Measurements from ENCODE around the gene DCLK1.
"Not testable (repeated sequence)": the region's sequence is repeated elsewhere in the genome, so short reads cannot be mapped to it uniquely, and the experiment has no call there.

DCLK1 gene

GRCh38 chr13:35987572-35988513 is 143.3 kb downstream of the DCLK1 start:
- TF ChIP-seq GATA1 (IDR thresholded peaks at IDR 0.05; ENCODE audit: low read depth, low read length) (no peak), POLR2A (IDR thresholded peaks at IDR 0.05; ENCODE audit: low read length) (no peak)
- DNase-seq, result no peak

- no peak for DNase-seq
- TF ChIP-seq POLR2A (IDR thresholded peaks at IDR 0.05; ENCODE audit: low read length) (no peak), GATA1 (IDR thresholded peaks at IDR 0.05; ENCODE audit: low read depth, low read length) (no peak)
Measured at GRCh38 chr13:35984776-35985453, 146.3 kb downstream of the DCLK1 start.

GRCh38 chr13:35984287-35984686 is 146.9 kb downstream of the DCLK1 start:
- TF ChIP-seq POLR2A (IDR thresholded peaks at IDR 0.05; ENCODE audit: low read length), result no peak
- TF ChIP-seq GATA1 (IDR thresholded peaks at IDR 0.05; ENCODE audit: low read depth, low read length), result no peak
- no peak for DNase-seq

- not testable (repeated sequence) for DNase-seq
Measured at GRCh38 chr13:35983703-35984102, 147.5 kb downstream of the DCLK1 start.

- TF ChIP-seq POLR2A (IDR thresholded peaks at IDR 0.05; ENCODE audit: low read length) (no peak), GATA1 (IDR thresholded peaks at IDR 0.05; ENCODE audit: low read depth, low read length) (no peak)
- DNase-seq, result no peak
Measured at GRCh38 chr13:35983206-35983605, 148.0 kb downstream of the DCLK1 start.

GRCh38 chr13:35979361-35979951 is 151.7 kb downstream of the DCLK1 start:
- no peak for TF ChIP-seq POLR2A (IDR thresholded peaks at IDR 0.05; ENCODE audit: low read length)
- no peak for DNase-seq

GRCh38 chr13:35978607-35979316 is 152.4 kb downstream of the DCLK1 start:
- no peak for TF ChIP-seq GATA1 (IDR thresholded peaks at IDR 0.05; ENCODE audit: low read depth, low read length)
- TF ChIP-seq POLR2A (IDR thresholded peaks at IDR 0.05; ENCODE audit: low read length), result no peak
- DNase-seq, result peak; percentile 47 to 72

- no peak for TF ChIP-seq POLR2A (IDR thresholded peaks at IDR 0.05; ENCODE audit: low read length)
- no peak for TF ChIP-seq GATA1 (IDR thresholded peaks at IDR 0.05; ENCODE audit: low read depth, low read length)
- DNase-seq, result no peak
Measured at GRCh38 chr13:35977060-35977459, 154.1 kb downstream of the DCLK1 start.

GRCh38 chr13:35976126-35976525 is 155.1 kb downstream of the DCLK1 start:
- TF ChIP-seq POLR2A (IDR thresholded peaks at IDR 0.05; ENCODE audit: low read length) (no peak), GATA1 (IDR thresholded peaks at IDR 0.05; ENCODE audit: low read depth, low read length) (no peak)
- no peak for DNase-seq

- not testable (repeated sequence) for DNase-seq
Measured at GRCh38 chr13:35966951-35967350, 164.2 kb downstream of the DCLK1 start.

GRCh38 chr13:35966024-35966423 is 165.2 kb downstream of the DCLK1 start:
- no peak for DNase-seq
- TF ChIP-seq POLR2A (IDR thresholded peaks at IDR 0.05; ENCODE audit: low read length) (no peak), GATA1 (IDR thresholded peaks at IDR 0.05; ENCODE audit: low read depth, low read length) (no peak)

- no peak for DNase-seq
- TF ChIP-seq GATA1 (IDR thresholded peaks at IDR 0.05; ENCODE audit: low read depth, low read length) (no peak), POLR2A (IDR thresholded peaks at IDR 0.05; ENCODE audit: low read length) (no peak)
Measured at GRCh38 chr13:35965226-35965927, 165.8 kb downstream of the DCLK1 start.

- DNase-seq, result no peak
- TF ChIP-seq POLR2A (IDR thresholded peaks at IDR 0.05; ENCODE audit: low read length), result no peak
- no peak for TF ChIP-seq GATA1 (IDR thresholded peaks at IDR 0.05; ENCODE audit: low read depth, low read length)
Measured at GRCh38 chr13:35964863-35965180, 166.4 kb downstream of the DCLK1 start.

All from erythroblast (primary cell).